Endothelial cell of umbilical vein (primary cell): ENCODE measurements around the gene WDR41. TPM values are rescaled to one million over a fixed set of nuclear protein-coding genes. Genes with fewer than 3 reads are reported as not detected.

Experiments
- BruUV-seq: library from RNA; stranded (reverse); fragments of 400-500 nt; replicated peaks from 2 replicates; lab custom pipeline; 2021; lab: Mats Ljungman, UMichigan
- CTCF ChIA-PET: fragments of 300-600, 350-600 bp; sonication (Branson Sonifier 250); formaldehyde crosslinking; loops from one replicate; lab custom pipeline; 2021; ENCODE audit warnings: antibody characterized with exemption, inconsistent platforms; lab: Charles Lee
- POLR2A ChIA-PET: fragments of 300-600, 350-600 bp; sonication (Branson Sonifier 250); formaldehyde crosslinking; loops from one replicate; lab custom pipeline; 2021; ENCODE audit warnings: antibody characterized with exemption, inconsistent platforms; lab: Charles Lee
- DNase-seq: peaks from one replicate; pipeline ENCODE4 v3.0.0-alpha.2; 2011; ENCODE audit warnings: low read depth, low spot score
- FAIRE-seq: peaks from 2 replicates; lab custom pipeline; 2011; peaks lifted over from hg19 to GRCh38; lab: Jason Lieb, UNC
- H2AFZ ChIP-seq: 2 replicates; pipeline ENCODE4 v1.6.0; 2012; ENCODE audit warnings: low read depth, low read length, control low read depth, inconsistent platforms
- H3K27ac ChIP-seq: 2 replicates; pipeline ENCODE4 v1.5.1; 2011; ENCODE audit warnings: low read depth, mild to moderate bottlenecking, control low read depth, low read length, moderate library complexity; ENCODE audit not compliant: insufficient read depth
- H3K27me3 ChIP-seq, 2 experiments: 2 replicates each; pipeline versions ENCODE4 v1.6.0 to v1.6.1; 2011; ENCODE audit warnings: low read length in 2 of 2, mixed read lengths in 1 of 2; ENCODE audit not compliant: control insufficient read depth in 2 of 2, insufficient read depth in 2 of 2
- H3K36me3 ChIP-seq, 2 experiments: 2 replicates in 1 of 2; 3 replicates in 1 of 2; pipeline ENCODE4 v1.5.1; 2011; ENCODE audit warnings: low read length in 2 of 2, mild to moderate bottlenecking in 1 of 2, moderate library complexity in 1 of 2; ENCODE audit not compliant: control insufficient read depth in 2 of 2, insufficient read depth in 2 of 2; ENCODE audit errors: extremely low read depth in 1 of 2
- H3K4me1 ChIP-seq: 3 replicates; pipeline ENCODE4 v1.5.1; 2011; ENCODE audit warnings: mild to moderate bottlenecking, low read length; ENCODE audit not compliant: control insufficient read depth, insufficient read depth; ENCODE audit errors: extremely low read depth
- H3K4me2 ChIP-seq: 2 replicates; pipeline ENCODE4 v1.6.1; 2011; ENCODE audit warnings: low read length, control low read depth, mixed read lengths; ENCODE audit not compliant: insufficient read depth
- H3K4me3 ChIP-seq, 3 experiments: fragments of 200-600 bp in 1 of 3; sonication (generic), shearing (Covaris generic) in 1 of 3; replicated peaks in 1 of 3; 2 replicates each; pipeline ENCODE4 v1.5.1; 2011 to 2016; ENCODE audit warnings: control low read depth in 3 of 3, low read length in 3 of 3, mild to moderate bottlenecking in 2 of 3, inconsistent platforms in 1 of 3, low read depth in 1 of 3, moderate library complexity in 1 of 3; ENCODE audit not compliant: insufficient read depth in 1 of 3
- H3K79me2 ChIP-seq: 2 replicates; pipeline ENCODE4 v1.6.0; 2012; ENCODE audit warnings: low read length, inconsistent platforms; ENCODE audit not compliant: control insufficient read depth, insufficient read depth
- H3K9ac ChIP-seq: replicated peaks from 2 replicates; pipeline ENCODE3; 2011; ENCODE audit warnings: low read length, control low read depth; ENCODE audit not compliant: insufficient read depth; ENCODE audit errors: extremely low read depth
- H3K9me1 ChIP-seq: replicated peaks from 3 replicates; pipeline ENCODE4 v1.6.0; 2011; ENCODE audit warnings: mild to moderate bottlenecking, low read length; ENCODE audit not compliant: control insufficient read depth, insufficient read depth; ENCODE audit errors: extremely low read depth
- H3K9me3 ChIP-seq: replicated peaks from 2 replicates; pipeline ENCODE4 v1.5.1; 2012; ENCODE audit warnings: low read length, inconsistent platforms; ENCODE audit not compliant: control insufficient read depth, insufficient read depth
- H4K20me1 ChIP-seq: replicated peaks from 2 replicates; pipeline ENCODE3; 2011; ENCODE audit warnings: mild to moderate bottlenecking, low read length; ENCODE audit not compliant: control insufficient read depth, insufficient read depth; ENCODE audit errors: extremely low read depth
- CTCF ChIP-seq, 2 donors: IDR thresholded peaks; 1 replicate in 1 of 2; 2 replicates in 1 of 2; pipeline ENCODE4 v1.5.1; 2011; ENCODE audit warnings: low read length in 2 of 2, mild to moderate bottlenecking in 2 of 2, moderate library complexity in 2 of 2, control low read depth in 1 of 2, inconsistent platforms in 1 of 2, low read depth in 1 of 2; ENCODE audit not compliant: insufficient read depth in 1 of 2; ENCODE audit errors: extremely low read depth in 1 of 2
- EZH2 ChIP-seq: IDR thresholded peaks from 2 replicates; pipeline ENCODE4 v1.6.1; 2012; ENCODE audit warnings: borderline replicate concordance, low read depth, mild to moderate bottlenecking, moderate library complexity, low read length, inconsistent platforms; ENCODE audit not compliant: severe bottlenecking
- FOS ChIP-seq: IDR thresholded peaks from 2 replicates; pipeline ENCODE4 v1.6.1; 2011; ENCODE audit warnings: mild to moderate bottlenecking, low read length, moderate library complexity, borderline replicate concordance; ENCODE audit not compliant: insufficient read depth
- GATA2 ChIP-seq: IDR thresholded peaks from 2 replicates; pipeline ENCODE4 v1.7.0; 2011; ENCODE audit warnings: low read depth, mild to moderate bottlenecking, moderate library complexity, mixed read lengths, low read length; ENCODE audit not compliant: insufficient read length, insufficient read depth
- JUN ChIP-seq: IDR thresholded peaks from 2 replicates; pipeline ENCODE4 v1.6.1; 2011; ENCODE audit warnings: borderline replicate concordance, low read depth; ENCODE audit not compliant: insufficient read length, insufficient read depth
- MAX ChIP-seq: IDR thresholded peaks from 2 replicates; pipeline ENCODE4 v1.6.1; 2011; ENCODE audit not compliant: insufficient read depth, insufficient read length
- MYC ChIP-seq: IDR thresholded peaks from one replicate; pipeline ENCODE4 v1.6.1; 2011; ENCODE audit warnings: mild to moderate bottlenecking, low read depth, low read length
- POLR2A ChIP-seq: IDR thresholded peaks from 2 replicates; pipeline ENCODE4 v1.6.1; 2012; ENCODE audit warnings: low read depth, mild to moderate bottlenecking, control low read depth, low read length
- POLR2AphosphoS5 ChIP-seq: IDR thresholded peaks from 2 replicates; pipeline ENCODE4 v1.6.1; 2012; ENCODE audit warnings: low read depth, mild to moderate bottlenecking, control low read depth, low read length, moderate library complexity; ENCODE audit not compliant: insufficient read depth
- dilution Hi-C: fragments of 300-500 bp; cut with MboI; formaldehyde crosslinking; loops from one replicate; pipeline ENCODE4 v1.15.0; 2019; ENCODE audit warnings: low sequenced_read_pairs; ENCODE audit not compliant: extremely low pct_ligation_motif_present
- intact Hi-C: fragments of 100-400 bp; cut with micrococcal nuclease; formaldehyde crosslinking; loops from one replicate; pipeline ENCODE4 v1.10.0; 2022
- polyA plus RNA-seq, 4 experiments: library from polyadenylated mRNA; depleted of rRNA in 3 of 4; stranded (reverse) in 3 of 4; unstranded in 1 of 4; fragments of >200 nt; gene quantifications; 2 replicates each; pipeline versions ENCODE4 v1.2.1 to v1.2.3, GENCODE V29; 2011 to 2012; ENCODE audit warnings: missing spikeins in 1 of 4
- total RNA-seq: library from RNA; stranded (reverse); gene quantifications from 2 replicates; pipeline ENCODE4 v1.2.3, GENCODE V29; 2021

Gene WDR41
- total and polyA plus RNA-seq, 2 donors (not counting 3 experiments of a cell fraction or from before 2014, with no cell fraction given), result 10.2 to 33.6 TPM

- dilution Hi-C loops (no loop called here), intact Hi-C loops (no loop called here)
- H3K27me3 ChIP-seq, result peaks cover 1 to 2% of the 10 kb centered on the region in 2 experiments
- no peak overlapping the region for H2AFZ ChIP-seq
- H3K9ac ChIP-seq, result no peak overlapping the region
- DNase-seq (no peak), FAIRE-seq (no peak)
- ChIA-PET CTCF (interaction anchor here (1.1 to 1.6 kb wide), 4 partner anchors 9 to 74 kb away, joined by 3 to 6 read pairs (median 4); partner anchors contain the start of gene WDR41), POLR2A (no interaction called here)
- TF ChIP-seq MYC (no peak), JUN (no peak), CTCF (IDR thresholded peaks at IDR 0.05; ENCODE audit: extremely low read depth in 1 of 2, insufficient read depth in 1 of 2, low read depth in 1 of 2, low read length in 2 of 2) (no peak), POLR2A (no peak), EZH2 (no peak), POLR2AphosphoS5 (no peak), FOS (no peak), GATA2 (no peak), MAX (no peak)
- no peaks in the 10 kb centered on the region for H3K9me1 ChIP-seq
- H3K79me2 ChIP-seq, result no peaks in the 10 kb centered on the region
- H3K4me3 ChIP-seq, result no peak overlapping the region
- no TSS peak for BruUV-seq
- no peaks in the 10 kb centered on the region for H3K4me1 ChIP-seq
- H3K9me3 ChIP-seq, result no peaks in the 10 kb centered on the region
- H3K27ac ChIP-seq, result no peak overlapping the region
- H3K36me3 ChIP-seq, result no peaks in the 10 kb centered on the region
- H4K20me1 ChIP-seq, result no peaks in the 10 kb centered on the region
- no peak overlapping the region for H3K4me2 ChIP-seq
Observed at GRCh38 chr5:77418162-77418561, 74.0 kb downstream of the WDR41 start.
